HG03175 (cell line): ENCODE results near the gene ATP13A2.

Source experiments
- ATAC-seq: cut with Tn5 transposase; IDR thresholded peaks from one replicate; pipeline ENCODE4 v1.9.1; 2021; ENCODE audit warnings: mild to moderate bottlenecking, moderate library complexity; ENCODE audit not compliant: unreplicated experiment

ATP13A2 gene

DNA sequence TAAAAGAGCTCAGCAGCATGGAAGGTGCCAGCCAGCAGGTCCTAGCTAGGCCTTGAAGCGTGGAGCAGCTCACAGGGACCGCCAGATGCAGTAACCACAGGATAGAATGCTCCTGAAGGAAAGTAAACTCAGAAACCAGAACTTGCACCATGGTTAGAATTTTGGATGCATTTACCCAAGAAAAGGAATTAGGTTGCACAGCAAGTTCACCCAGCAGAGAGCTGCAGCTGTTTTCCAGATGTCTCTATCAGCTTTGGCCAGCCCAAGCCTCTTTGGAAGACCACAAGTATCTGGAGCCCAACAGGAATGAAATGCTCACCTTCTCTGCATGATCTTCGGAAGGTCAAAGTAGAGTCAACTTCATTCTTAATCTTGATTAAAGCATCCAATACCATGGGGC lies 21.0 kb upstream of the ATP13A2 start:
- no peak for ATAC-seq

DNA sequence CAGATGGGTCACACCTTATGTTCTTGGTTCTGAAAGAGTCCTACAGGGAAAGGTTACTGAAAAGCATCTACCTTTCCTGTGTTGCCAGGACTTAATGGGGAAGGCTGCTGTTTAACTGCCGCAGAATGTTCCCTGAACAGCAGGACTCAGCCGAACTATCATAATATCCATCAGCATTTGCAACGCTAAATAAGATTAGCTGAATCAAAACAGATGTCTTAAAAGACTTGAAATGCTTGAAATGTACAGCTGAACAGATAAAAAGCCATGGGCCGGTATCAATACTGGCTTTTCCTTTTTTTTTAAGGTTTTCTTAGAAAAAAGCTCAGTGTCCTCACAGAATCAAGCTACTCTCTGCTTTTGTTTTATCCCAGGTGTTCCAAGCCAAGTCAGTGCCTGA lies 19.7 kb upstream of the ATP13A2 start:
- no peak for ATAC-seq

DNA sequence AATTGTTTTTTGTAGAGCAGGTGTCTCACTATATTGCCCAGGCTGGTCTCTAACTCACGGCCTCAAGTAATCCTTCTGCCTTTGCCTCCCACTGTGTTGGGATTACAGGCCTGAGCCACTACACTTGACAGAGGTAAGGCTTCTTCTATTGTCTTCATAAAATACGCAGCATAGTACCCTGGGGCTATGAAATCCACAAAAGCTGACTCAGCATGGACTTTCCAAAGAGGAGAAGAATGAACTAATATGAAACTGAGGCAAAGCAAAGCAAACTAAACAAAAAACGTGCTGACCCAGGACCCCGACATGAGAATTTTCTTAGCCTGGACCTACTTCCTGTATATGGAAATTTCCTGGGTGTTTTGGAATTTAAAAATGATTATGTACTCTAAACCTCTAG lies 18.5 kb upstream of the ATP13A2 start:
- ATAC-seq = no peak

DNA sequence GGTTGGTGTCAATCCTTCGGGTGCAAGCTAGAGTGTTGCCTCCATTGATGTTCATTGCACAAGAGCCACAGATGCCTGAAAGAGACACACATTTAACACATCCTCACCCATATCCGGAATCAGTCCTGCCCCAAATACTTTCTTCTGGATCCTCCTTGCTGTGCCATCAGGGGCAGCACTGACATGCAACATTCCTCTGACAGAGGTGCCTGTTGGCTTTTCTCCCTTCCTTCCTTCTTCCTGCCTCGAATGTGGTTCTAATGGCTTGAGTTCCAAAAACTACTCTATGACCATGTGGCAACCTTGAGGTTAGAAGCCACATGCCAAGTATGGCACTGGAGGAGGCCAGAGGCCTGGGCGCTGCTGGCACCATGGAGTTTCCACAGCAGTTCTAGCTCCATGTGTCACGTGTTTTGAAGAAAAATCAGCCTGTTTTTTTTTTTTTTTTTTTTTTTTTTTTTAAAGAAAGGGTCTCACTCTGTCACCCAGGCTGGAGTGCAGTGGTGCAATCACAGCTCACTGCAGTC lies 17.0 kb upstream of the ATP13A2 start:
- no peak for ATAC-seq

DNA sequence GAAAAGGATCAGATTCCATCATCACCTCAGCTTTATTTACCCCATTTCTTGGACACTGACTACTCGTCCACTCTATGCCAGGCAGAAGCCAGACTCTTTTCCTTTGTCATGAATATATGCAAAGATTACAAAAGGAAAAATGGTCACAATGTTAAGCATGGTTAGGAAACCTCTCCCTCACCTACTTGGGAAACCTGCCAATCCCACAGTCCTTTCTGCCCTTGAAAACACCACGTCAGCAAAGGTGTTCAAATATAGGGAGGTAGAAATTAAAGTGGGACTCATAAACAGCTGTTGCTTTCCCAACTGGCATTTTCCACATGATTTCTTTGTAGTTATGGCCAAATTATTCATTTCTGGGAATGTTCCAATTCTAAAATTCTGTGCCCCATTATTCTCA lies 16.2 kb upstream of the ATP13A2 start:
- ATAC-seq = no peak

DNA sequence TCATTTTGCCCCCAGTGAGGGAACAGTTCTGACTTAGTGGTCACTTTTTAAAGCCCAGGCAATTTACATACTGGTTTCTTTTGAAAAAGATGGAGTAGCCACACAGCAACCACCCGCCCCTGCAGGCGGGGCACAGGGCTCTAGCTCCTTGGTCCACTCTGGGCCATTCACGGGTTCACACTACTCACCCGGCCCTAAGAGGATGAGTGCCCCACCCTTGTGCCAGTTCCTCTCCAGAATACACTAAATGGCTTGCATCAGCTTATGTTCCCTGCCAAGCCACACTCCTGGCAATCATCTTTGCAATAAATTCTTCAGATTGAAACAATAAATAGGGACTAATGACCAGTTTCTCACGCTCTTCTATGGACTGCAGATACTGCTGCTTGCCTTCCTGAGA lies 15.7 kb upstream of the ATP13A2 start:
- ATAC-seq = no peak

DNA sequence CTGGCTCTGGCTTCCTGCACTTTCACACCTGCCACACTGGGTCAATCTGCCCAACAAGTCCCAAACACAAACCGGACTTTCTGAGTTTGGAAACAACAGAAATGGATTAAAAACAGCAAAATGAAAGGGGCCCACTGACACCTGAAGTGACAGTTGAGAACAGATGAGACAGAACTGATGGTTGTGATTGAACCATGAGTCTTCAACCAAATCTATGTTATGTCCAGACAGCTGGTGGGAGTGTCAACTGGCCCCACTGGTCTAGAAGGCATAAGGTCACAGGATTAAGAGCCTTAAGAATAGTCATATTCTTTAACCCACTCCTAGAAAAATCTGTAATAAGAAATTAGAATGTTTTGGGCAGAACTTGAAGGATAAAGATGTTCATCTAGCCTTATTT lies 13.0 kb upstream of the ATP13A2 start:
- no peak for ATAC-seq

DNA sequence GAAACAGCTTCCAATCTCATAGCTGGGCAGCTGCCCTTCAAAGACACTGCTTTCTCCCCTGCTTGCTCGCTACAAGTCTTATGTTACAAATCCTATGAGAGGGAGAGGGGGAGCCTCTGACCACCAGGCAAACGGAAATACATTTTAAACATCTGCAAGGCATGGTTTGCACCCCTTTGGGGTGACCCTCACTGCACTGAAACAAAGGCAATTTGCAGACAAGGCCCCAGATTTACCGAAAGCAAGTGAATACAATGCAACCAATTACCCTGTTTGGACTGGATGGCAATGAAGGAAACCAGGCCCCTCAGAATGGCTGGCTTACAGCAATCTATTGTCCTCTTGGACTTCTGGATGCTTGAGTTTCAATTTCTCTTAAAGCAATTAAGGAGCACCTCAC lies 11.8 kb upstream of the ATP13A2 start:
- ATAC-seq = no peak

DNA sequence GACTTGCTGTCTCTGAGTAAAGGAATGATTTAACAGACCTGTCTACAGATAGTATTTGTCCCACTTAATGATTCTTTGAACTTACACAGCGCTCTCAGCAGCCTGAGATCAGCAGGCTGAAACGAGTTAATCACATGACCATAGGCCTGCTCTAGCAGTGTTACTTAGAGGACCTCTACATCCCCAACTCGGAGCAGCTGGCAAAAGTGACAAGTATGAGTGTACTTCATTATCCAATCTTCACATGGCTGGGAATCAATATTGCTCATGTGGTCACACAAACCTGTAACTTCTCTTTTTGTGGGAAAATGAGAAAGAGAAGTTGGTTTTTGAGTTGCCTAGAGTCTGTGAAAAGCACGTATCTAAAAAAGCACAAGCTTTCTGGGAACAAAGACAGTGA lies 11.4 kb upstream of the ATP13A2 start:
- ATAC-seq = no peak

DNA sequence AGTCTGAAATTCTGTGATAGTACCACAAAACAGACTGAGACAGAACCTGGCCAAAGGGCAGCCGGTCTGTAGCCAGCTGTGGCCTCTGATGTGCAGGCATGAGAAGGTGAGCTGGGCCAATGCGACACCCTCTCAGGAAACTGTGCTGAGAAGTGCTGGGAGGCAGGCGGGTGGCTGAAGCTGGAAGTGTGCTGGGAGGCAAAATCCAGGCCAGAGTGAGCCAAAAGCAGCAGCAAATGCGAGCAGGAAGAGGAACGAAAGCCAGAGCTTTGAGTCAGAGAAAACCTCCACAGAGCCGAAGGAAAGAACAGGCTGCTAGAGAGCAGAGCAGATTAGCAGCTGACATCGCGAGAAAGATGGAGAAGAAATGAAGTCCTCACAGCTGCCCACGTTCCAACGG lies 10.2 kb upstream of the ATP13A2 start:
- no peak for ATAC-seq

DNA sequence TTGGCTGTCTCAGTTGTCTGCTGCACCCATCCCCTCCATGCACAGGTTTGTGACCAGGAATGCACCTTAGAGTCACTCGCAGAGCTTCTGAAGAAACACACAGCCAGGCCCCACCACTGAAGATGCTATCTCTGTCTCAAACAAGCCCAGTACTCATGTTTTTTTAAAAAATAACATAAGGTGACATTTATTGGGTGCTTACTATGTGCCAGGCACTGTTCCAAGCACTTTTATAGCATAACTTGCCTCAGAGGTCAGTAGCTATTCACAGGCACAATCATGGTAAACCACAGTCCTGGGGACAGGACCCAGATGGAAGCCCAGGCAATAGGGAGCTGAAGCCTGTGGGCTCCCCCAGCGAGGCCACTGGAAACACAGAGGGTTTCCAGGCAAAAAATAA lies 8.8 kb upstream of the ATP13A2 start:
- ATAC-seq = no peak

DNA sequence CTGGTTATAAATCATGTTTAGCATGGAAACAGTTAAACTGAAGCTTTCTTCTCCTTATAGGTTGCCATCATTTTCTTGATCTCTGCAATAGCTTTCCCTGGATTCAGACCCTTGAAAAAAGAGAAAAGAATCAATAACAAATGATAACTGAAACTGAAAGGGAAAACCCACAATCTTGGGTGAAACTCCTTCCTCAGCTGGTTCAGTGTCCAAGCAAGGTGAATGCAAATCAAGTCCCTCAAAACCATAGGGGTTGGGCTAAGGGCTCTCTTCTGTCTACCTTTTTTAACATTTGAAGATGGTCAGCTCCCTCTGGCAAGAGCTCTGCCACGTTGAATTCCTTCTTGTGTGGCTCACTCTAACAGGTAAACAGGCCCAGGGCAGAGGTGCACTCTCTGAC lies 7.1 kb upstream of the ATP13A2 start:
- no peak for ATAC-seq

DNA sequence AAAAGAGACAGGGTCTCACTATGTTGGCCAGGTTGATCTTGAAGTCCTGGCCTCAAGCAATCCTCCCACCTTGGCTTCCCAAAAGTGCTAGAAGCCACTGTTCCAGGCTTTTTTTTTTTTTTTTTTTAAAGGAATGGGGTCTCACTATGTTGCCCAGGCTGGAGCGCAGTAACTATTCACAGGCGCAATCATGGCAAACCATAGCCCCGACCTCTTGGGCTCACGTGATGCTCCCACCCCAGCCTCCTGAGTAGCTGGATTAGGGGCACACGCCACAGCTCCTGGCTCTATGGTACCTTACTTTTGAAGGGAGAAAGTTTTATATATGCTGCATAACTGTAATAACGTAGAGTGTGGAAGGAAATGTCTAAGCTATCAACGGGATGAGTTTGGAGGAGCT lies 5.7 kb upstream of the ATP13A2 start:
- no peak for ATAC-seq

DNA sequence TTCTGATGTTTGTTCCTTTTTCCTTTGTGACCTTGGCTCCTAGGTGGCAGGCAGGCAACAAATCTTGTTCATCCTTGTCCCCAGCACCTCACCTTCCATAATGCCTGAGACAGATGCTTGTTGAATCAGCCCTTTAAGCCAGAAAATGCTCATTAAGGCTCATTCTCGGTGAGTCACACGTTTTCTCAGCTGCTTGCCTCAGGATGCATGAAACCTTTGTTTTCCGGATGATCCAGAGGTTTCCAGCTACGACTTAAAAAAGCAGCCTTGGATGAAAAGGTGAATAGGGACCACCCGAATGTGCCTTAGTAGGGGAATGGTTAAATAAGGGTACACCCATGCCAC lies 4.6 kb upstream of the ATP13A2 start:
- ATAC-seq = no peak

DNA sequence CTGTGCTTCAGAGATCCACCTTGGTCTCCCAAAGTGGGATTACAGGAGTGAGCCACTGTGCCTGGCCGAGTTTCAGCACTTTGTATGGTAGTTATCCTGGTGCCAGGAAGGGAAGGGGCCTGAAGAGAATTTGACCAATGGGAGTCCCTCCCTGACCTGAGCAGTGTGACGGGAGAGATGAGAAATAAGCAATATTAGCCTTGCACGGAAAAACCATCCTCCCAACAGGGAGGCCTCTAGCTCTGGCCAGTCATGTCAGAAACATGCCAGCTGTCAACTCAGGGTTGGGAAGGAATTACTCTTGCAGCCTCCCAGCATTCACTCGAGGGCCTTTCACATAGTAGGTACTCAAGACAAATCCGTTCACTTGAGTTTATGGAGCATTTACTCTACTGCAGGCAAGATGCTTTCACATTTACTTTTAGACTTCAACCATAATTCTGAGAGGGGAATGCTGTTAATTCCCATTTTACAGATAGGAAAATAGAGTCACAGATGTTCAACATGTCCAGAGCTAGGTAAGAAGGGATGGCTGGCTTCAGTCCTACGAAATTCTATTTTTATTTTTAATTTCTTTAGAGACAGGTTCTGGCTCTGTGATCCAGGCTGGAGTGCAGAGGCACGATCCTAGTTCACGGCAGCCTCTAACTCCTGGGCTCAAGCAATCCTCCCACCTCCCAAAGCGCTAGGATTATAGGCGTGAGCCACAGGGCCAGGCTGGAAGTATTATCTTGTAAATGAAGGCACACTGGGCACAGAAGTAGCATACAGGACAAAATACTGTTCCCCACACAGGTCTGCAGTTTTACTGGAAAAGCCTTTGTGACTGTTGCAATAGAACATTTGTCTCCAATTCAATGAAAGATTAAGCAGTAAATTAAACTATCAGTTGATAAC lies 3.2 kb upstream of the ATP13A2 start:
- no peak for ATAC-seq

DNA sequence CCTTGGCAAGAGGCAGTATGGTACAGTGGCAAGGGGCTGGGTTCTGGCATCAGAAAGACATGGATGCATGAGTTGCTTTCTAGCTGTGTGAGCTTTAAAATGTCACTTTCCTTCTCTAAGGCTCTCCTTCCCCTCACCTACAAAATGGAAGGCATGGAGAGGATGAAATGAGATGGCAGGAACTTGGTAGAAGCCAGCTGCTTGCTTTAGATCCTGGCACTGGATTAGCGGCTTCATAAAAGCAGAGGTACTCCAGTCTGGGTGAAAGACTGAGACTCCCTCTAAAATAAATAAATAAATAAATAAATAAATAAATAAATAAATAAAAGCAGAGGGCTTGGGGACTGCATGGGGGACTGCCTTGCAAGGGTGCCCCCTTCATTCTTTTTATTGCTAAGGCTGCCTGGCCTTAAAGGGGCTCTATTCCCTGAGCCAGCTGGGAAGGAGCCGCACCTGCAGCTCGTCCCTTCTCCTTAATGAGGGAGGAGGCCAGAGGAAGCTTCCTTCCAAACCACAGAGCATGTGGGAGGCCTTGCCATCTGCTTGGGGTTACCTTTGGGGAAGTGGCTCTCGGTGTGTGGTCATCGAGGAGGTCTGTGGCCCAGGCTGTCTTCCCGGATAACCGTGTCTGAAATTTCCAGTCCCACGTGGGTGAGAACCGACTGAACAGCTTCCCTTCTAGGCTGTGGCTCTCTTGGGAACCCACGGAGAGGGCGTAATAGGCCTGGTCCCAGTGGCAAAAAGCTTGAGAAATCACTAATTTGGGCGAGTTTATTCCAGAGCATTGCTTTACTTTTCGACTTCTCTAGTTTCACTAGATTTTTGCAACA lies 2.0 kb upstream of the ATP13A2 start:
- ATAC-seq = no peak

DNA sequence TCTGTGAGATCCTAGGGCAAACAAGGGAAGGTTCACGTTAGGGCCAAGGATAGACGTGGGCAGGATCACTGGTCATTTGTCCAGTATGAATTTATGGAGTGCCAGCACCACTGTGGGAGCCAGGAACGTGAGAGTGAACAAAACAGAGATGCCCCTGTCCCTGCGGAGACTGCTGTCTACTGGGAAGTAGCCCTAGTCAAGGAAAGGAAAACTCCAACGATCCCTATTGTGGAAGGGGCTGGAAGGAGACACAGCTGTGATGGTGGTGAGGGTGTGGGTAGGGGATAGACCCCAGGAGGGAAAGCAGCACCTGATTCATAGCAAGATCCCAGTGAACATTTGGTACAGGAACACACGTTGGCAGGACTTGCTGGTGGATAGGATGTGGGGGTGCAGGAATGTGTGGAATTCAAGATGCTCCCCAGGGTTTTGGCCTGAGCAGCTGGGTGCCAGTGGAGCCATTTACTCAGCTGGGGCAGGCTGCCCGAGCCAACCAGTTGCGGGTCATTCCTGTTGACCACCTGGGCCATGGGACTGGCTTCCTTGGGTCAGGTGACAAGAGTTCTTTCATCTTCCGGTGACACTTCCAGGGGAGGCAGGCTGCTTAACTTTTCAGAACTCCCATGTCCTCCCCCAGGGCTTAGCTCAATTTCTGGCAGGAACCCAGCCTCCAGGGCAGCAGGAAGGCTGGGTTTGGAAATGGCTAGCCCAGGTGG lies 1.2 kb upstream of the ATP13A2 start:
- ATAC-seq = no peak

DNA sequence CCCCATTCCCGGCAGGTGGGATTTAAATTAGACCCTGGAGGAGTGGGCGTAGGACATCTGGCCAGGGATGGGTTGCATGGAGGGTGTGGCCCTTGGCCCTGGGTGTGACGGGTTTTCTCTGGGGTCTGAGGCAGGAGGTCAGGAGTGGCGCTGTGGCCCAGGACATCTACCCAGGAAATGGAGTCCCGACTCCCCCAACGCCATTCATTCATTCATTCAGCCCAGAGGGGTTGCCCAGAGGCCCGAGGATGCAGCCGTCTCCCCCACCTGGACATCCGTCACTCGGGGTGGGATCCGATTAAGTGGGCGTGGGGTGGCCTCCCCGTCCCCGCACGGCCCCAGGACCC lies 663 bp downstream of the ATP13A2 start:
- ATAC-seq = no peak

DNA sequence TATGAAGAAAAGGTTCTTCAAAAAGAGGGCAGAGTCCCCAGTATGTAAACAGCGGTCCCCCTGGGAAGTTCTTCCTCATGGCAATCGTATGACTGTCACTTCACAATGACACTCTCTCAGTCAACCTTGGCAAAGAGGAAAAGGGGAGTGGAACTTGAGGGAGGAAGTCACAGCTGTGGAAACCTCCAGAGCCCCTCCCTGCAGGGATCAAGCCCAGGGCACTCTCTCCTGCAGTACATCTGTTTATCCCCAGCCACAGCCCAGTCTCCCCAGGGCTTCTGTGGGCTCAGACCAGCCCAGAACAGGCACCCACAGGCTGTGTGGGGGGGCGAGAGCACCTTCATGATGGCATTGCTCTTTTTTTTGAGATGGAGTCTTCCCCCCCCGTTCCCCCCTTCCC lies 2.0 kb downstream of the ATP13A2 start:
- ATAC-seq = no peak

DNA sequence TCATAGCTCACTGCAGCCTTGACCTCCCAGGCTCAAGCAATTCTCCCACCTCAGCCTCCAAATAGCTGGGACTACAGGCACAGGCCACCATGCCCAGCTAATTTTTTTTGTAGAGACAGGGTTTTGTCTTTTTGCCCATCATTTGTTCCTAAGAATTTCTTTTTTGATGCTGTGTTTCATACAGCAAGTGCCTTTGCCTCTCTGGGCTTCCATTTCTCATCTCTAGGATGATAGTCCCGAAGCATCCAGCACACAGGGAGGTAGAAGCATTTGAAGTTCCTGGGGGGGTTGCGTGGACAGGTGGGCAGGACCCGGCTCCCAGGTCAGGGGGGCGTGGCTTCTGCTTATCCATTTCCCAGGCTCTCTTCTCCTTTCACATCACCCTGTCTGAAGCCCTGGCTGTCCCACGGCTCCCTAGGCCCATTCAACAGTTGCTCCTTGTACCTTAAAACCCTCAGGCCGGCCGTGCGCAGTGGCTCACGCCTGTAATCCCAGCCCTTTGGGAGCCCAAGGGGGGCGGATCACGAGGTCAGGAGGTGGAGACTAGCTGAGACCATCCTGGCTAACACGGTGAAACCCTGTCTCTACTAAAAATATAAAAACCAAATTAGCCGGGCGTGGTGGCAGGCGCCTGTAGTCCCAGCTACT lies 3.4 kb downstream of the ATP13A2 start:
- ATAC-seq = no peak

DNA sequence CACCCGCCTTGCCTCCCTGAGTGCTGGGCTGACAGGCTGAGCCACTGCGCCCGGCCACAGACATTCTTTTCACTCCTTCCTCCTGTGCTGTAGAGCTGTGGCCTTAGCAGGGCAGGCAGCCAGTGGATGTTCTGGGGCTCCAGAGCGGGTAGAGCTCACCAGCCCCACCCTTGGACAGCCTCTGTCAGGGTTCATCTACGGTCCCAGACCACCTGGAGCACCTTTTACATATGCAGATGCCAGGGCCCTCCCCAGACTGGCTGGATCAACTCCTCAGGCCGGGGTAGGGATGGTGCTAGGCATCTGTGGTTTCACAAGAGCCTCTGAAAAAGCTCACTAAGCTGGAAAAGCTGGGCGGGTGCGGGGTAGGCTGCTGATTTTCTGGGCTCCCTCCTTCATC lies 4.6 kb downstream of the ATP13A2 start:
- ATAC-seq = no peak
